ENCODE results near the gene IFNLR1.

Gene IFNLR1

DNA sequence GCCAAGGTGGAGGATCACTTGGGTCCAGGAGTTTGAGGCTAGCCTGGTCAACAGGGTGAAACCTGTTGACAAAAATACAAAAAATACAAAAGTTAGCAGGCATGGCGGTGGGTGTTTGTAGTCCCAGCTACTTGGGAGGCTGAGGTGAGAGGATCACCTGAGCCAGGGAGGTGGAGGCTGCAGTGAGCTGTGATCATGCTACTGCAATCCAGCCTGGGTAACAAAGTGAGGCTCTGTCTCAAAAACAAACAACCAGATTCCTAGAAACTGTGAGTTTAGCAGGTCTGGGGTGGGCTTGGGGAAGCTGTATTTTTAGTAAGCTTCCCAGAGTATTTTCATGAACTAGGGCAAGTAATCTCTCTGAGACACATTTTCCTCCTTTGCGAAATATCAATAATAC is 70.0 kb downstream of the IFNLR1 start:
- TF ChIP-seq, protein P1, sequence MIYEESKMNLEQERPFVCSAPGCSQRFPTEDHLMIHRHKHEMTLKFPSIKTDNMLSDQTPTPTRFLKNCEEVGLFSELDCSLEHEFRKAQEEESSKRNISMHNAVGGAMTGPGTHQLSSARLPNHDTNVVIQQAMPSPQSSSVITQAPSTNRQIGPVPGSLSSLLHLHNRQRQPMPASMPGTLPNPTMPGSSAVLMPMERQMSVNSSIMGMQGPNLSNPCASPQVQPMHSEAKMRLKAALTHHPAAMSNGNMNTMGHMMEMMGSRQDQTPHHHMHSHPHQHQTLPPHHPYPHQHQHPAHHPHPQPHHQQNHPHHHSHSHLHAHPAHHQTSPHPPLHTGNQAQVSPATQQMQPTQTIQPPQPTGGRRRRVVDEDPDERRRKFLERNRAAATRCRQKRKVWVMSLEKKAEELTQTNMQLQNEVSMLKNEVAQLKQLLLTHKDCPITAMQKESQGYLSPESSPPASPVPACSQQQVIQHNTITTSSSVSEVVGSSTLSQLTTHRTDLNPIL (CRISPR knock-in tag; IDR thresholded peaks at IDR 0.05; ENCODE audit: low read depth), result no peak
- no peak for TF ChIP-seq ARNTL (CRISPR knock-in tag; IDR thresholded peaks at IDR 0.05; ENCODE audit: borderline replicate concordance, low read depth)
- no peak for TF ChIP-seq POU6F1 (CRISPR knock-in tag; IDR thresholded peaks at IDR 0.05; ENCODE audit: borderline replicate concordance, low read depth)
- TF ChIP-seq, protein P2, sequence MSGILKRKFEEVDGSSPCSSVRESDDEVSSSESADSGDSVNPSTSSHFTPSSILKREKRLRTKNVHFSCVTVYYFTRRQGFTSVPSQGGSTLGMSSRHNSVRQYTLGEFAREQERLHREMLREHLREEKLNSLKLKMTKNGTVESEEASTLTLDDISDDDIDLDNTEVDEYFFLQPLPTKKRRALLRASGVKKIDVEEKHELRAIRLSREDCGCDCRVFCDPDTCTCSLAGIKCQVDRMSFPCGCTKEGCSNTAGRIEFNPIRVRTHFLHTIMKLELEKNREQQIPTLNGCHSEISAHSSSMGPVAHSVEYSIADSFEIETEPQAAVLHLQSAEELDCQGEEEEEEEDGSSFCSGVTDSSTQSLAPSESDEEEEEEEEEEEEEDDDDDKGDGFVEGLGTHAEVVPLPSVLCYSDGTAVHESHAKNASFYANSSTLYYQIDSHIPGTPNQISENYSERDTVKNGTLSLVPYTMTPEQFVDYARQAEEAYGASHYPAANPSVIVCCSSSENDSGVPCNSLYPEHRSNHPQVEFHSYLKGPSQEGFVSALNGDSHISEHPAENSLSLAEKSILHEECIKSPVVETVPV (CRISPR knock-in tag; IDR thresholded peaks at IDR 0.05), result no peak
- TF ChIP-seq ZNF8 (CRISPR knock-in tag; IDR thresholded peaks at IDR 0.05), result no peak
- no peak for TF ChIP-seq ZC3H10 (CRISPR knock-in tag; IDR thresholded peaks at IDR 0.05)
- TF ChIP-seq, protein P3, sequence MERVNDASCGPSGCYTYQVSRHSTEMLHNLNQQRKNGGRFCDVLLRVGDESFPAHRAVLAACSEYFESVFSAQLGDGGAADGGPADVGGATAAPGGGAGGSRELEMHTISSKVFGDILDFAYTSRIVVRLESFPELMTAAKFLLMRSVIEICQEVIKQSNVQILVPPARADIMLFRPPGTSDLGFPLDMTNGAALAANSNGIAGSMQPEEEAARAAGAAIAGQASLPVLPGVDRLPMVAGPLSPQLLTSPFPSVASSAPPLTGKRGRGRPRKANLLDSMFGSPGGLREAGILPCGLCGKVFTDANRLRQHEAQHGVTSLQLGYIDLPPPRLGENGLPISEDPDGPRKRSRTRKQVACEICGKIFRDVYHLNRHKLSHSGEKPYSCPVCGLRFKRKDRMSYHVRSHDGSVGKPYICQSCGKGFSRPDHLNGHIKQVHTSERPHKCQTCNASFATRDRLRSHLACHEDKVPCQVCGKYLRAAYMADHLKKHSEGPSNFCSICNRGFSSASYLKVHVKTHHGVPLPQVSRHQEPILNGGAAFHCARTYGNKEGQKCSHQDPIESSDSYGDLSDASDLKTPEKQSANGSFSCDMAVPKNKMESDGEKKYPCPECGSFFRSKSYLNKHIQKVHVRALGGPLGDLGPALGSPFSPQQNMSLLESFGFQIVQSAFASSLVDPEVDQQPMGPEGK (CRISPR knock-in tag; IDR thresholded peaks at IDR 0.05; ENCODE audit: borderline replicate concordance), result no peak
- TF ChIP-seq ZFP3 (CRISPR knock-in tag; IDR thresholded peaks at IDR 0.05), result no peak
- TF ChIP-seq, protein P4, sequence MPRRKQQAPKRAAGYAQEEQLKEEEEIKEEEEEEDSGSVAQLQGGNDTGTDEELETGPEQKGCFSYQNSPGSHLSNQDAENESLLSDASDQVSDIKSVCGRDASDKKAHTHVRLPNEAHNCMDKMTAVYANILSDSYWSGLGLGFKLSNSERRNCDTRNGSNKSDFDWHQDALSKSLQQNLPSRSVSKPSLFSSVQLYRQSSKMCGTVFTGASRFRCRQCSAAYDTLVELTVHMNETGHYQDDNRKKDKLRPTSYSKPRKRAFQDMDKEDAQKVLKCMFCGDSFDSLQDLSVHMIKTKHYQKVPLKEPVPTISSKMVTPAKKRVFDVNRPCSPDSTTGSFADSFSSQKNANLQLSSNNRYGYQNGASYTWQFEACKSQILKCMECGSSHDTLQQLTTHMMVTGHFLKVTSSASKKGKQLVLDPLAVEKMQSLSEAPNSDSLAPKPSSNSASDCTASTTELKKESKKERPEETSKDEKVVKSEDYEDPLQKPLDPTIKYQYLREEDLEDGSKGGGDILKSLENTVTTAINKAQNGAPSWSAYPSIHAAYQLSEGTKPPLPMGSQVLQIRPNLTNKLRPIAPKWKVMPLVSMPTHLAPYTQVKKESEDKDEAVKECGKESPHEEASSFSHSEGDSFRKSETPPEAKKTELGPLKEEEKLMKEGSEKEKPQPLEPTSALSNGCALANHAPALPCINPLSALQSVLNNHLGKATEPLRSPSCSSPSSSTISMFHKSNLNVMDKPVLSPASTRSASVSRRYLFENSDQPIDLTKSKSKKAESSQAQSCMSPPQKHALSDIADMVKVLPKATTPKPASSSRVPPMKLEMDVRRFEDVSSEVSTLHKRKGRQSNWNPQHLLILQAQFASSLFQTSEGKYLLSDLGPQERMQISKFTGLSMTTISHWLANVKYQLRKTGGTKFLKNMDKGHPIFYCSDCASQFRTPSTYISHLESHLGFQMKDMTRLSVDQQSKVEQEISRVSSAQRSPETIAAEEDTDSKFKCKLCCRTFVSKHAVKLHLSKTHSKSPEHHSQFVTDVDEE (CRISPR knock-in tag; IDR thresholded peaks at IDR 0.05), result no peak
- no peak for TF ChIP-seq ZFP30 (CRISPR knock-in tag; IDR thresholded peaks at IDR 0.05)
- TF ChIP-seq BACH2 (CRISPR knock-in tag; IDR thresholded peaks at IDR 0.05; ENCODE audit: borderline replicate concordance), result no peak
- TF ChIP-seq PPARA (CRISPR knock-in tag; IDR thresholded peaks at IDR 0.05; ENCODE audit: borderline replicate concordance), result no peak
- TF ChIP-seq ESRRG (CRISPR knock-in tag; IDR thresholded peaks at IDR 0.05), result no peak
- TF ChIP-seq CSDC2 (CRISPR knock-in tag; IDR thresholded peaks at IDR 0.05), result no peak
- TF ChIP-seq GLIS3 (CRISPR knock-in tag; IDR thresholded peaks at IDR 0.05), result no peak
- no peak for TF ChIP-seq ISL1 (CRISPR knock-in tag; IDR thresholded peaks at IDR 0.05)
- no peak for TF ChIP-seq OSR1 (CRISPR knock-in tag; IDR thresholded peaks at IDR 0.05)
- TF ChIP-seq ZNF70 (CRISPR knock-in tag; IDR thresholded peaks at IDR 0.05), result no peak
- TF ChIP-seq SNAI2 (CRISPR knock-in tag; IDR thresholded peaks at IDR 0.05), result no peak
- TF ChIP-seq TOX (CRISPR knock-in tag; IDR thresholded peaks at IDR 0.05; ENCODE audit: borderline replicate concordance), result no peak
- ATAC-seq, result no peak

GRCh38 chr1:24114753-24115152 is 72.3 kb downstream of the IFNLR1 start:
- TF ChIP-seq PPARA (CRISPR knock-in tag; IDR thresholded peaks at IDR 0.05; ENCODE audit: borderline replicate concordance) (no peak), ZNF70 (CRISPR knock-in tag; IDR thresholded peaks at IDR 0.05) (no peak), ZC3H10 (CRISPR knock-in tag; IDR thresholded peaks at IDR 0.05) (no peak), ISL1 (CRISPR knock-in tag; IDR thresholded peaks at IDR 0.05) (no peak), ZFP30 (CRISPR knock-in tag; IDR thresholded peaks at IDR 0.05) (no peak), ARNTL (CRISPR knock-in tag; IDR thresholded peaks at IDR 0.05; ENCODE audit: borderline replicate concordance, low read depth) (no peak), RARB (CRISPR knock-in tag; IDR thresholded peaks at IDR 0.05) (no peak), ZNF8 (CRISPR knock-in tag; IDR thresholded peaks at IDR 0.05) (no peak), SNAI2 (CRISPR knock-in tag; IDR thresholded peaks at IDR 0.05) (no peak), CSDC2 (CRISPR knock-in tag; IDR thresholded peaks at IDR 0.05) (no peak)
- TF ChIP-seq, protein P4 (CRISPR knock-in tag; IDR thresholded peaks at IDR 0.05), result no peak
- TF ChIP-seq, protein P2 (CRISPR knock-in tag; IDR thresholded peaks at IDR 0.05), result no peak
- TF ChIP-seq, protein P3 (CRISPR knock-in tag; IDR thresholded peaks at IDR 0.05; ENCODE audit: borderline replicate concordance), result no peak
- TF ChIP-seq, protein P1 (CRISPR knock-in tag; IDR thresholded peaks at IDR 0.05; ENCODE audit: low read depth), result no peak
- ATAC-seq, result no peak

Data from SK-N-SH treated with all-trans-retinoic acid at 6 μM for 48 hours (cell line).